Duodenal mucosa (tissue), 2 donors: ENCODE data around the gene ADCY2.

Experiments
- H3K27ac ChIP-seq: one replicate; pipeline ENCODE4 v1.7.0; 2013; ENCODE audit warnings: low read depth, low read length
- H3K27me3 ChIP-seq, 2 donors: one replicate each; pipeline ENCODE4 v1.7.0; 2013; ENCODE audit warnings: low read length in 2 of 2, control low read depth in 1 of 2; ENCODE audit not compliant: insufficient read depth in 2 of 2, control insufficient read depth in 1 of 2
- H3K36me3 ChIP-seq, 2 donors: one replicate each; pipeline ENCODE4 v1.7.0; 2013; ENCODE audit warnings: low read length in 2 of 2, control low read depth in 1 of 2; ENCODE audit not compliant: insufficient read depth in 2 of 2, control insufficient read depth in 1 of 2
- H3K4me1 ChIP-seq, 2 donors: one replicate each; pipeline ENCODE4 v1.7.0; 2013; ENCODE audit warnings: low read length in 2 of 2, control low read depth in 1 of 2; ENCODE audit not compliant: insufficient read depth in 2 of 2, control insufficient read depth in 1 of 2
- H3K4me3 ChIP-seq, 2 donors: one replicate each; pipeline ENCODE4 v1.7.0; 2013; ENCODE audit warnings: low read length in 2 of 2, low read depth in 1 of 2
- H3K9ac ChIP-seq, 2 donors: one replicate each; pipeline ENCODE4 v1.7.0; 2013; ENCODE audit warnings: low read length in 2 of 2, low read depth in 1 of 2
- H3K9me3 ChIP-seq, 2 donors: one replicate each; pipeline ENCODE4 v1.7.0; 2013; ENCODE audit warnings: low read length in 2 of 2, control low read depth in 1 of 2; ENCODE audit not compliant: control insufficient read depth in 1 of 2

Gene ADCY2

GRCh38 chr5:7608772-7609171, 212.8 kb downstream of the ADCY2 start:
- Histone ChIP-seq H3K27me3 (no peaks in the 10 kb centered on the region), H3K9me3 (no peaks in the 10 kb centered on the region), H3K4me1 (no peaks in the 10 kb centered on the region), H3K4me3 (no peak overlapping the region), H3K27ac (no peak overlapping the region), H3K9ac (no peak overlapping the region), H3K36me3 (no peaks in the 10 kb centered on the region)

GRCh38 chr5:7609726-7610125, 213.8 kb downstream of the ADCY2 start:
- Histone ChIP-seq H3K27me3 (no peaks in the 10 kb centered on the region), H3K4me1 (no peaks in the 10 kb centered on the region), H3K4me3 (no peak overlapping the region), H3K9ac (no peak overlapping the region), H3K9me3 (no peaks in the 10 kb centered on the region), H3K27ac (no peak overlapping the region), H3K36me3 (no peaks in the 10 kb centered on the region)

DNA sequence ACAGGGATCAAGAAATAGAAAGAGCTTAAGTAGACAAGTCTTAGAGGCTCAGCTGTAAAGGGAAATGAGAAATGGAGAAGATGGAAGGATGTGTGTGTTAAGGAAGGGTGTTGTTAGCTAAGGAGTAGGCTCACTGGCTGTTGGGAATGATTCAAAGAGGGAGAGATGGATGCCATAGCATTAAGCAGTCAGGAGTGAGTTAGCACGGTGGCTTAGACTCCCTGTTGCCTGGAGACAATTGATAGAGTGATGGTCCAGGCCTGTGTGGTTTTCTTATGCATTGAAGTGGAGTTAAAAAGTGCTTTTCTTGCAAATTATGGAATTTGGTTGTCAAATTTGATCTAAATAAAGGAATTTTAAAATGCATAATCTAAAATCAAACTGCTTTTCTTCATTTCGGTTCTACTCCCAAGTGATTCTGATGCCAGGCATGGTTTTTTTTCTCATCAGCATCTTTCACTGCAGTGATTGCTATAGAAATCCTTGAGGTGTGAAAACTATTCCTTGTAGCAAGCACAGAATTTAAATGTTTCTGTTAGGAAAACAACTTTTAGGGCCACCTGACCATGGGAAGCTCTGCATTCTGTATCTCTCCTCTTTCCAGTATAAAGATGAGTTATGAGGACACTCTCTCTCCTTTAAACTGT, 214.7 kb downstream of the ADCY2 start:
- Histone ChIP-seq H3K27ac (no peak overlapping the region), H3K4me3 (no peak overlapping the region), H3K36me3 (no peaks in the 10 kb centered on the region), H3K27me3 (no peaks in the 10 kb centered on the region), H3K4me1 (no peaks in the 10 kb centered on the region), H3K9ac (no peak overlapping the region), H3K9me3 (no peaks in the 10 kb centered on the region)

DNA sequence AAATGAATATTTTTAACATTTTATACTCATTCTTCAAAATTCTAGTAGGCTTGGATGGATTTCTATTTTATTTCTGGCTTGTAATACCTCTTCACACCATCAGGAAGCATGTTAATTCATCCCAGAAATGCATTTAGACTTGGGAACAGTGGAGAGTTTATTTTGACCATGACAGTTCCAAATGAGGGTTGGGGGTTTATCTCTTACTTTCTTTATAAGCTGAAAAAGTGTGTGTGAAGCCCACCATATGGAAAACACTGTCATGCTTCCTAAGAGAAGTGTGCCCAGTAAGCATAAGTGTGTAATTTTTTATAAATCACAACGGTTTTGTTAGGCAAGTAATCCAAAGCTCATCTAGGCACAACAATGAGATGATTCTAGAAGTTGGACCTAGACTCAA, 215.6 kb downstream of the ADCY2 start:
- Histone ChIP-seq H3K27ac (no peak overlapping the region), H3K9ac (no peak overlapping the region), H3K27me3 (no peaks in the 10 kb centered on the region), H3K4me1 (no peaks in the 10 kb centered on the region), H3K9me3 (no peaks in the 10 kb centered on the region), H3K36me3 (no peaks in the 10 kb centered on the region), H3K4me3 (no peak overlapping the region)

- Histone ChIP-seq H3K9ac (no peak overlapping the region), H3K4me3 (no peak overlapping the region), H3K27me3 (no peaks in the 10 kb centered on the region), H3K27ac (no peak overlapping the region), H3K36me3 (no peaks in the 10 kb centered on the region), H3K4me1 (no peaks in the 10 kb centered on the region), H3K9me3 (no peaks in the 10 kb centered on the region)
These were observed 219.7 kb downstream of the ADCY2 start for GRCh38 chr5:7615566-7616061.

DNA sequence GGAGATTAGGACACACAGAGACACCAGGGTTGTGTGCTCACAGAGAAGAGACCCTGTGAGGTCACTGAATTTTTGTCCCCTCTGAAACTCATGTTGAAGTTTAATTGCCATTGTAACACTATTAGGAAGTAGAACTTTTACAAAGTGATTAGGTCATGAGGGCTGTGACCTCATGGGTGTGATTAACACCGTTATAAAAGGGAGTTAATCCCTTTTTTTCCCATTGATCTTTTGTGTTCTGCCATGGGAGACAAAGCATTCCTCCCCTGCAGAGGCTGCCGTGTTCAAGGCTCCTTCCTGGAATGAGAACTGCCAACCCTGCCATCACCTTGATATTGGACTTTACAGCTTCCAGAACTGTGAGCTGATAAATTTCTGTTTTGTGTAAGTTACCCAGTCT, 221.0 kb downstream of the ADCY2 start:
- no peak overlapping the region for H3K4me3 ChIP-seq
- H3K9ac ChIP-seq = no peak overlapping the region
- no peak overlapping the region for H3K27ac ChIP-seq
- no peaks in the 10 kb centered on the region for H3K27me3 ChIP-seq
- H3K4me1 ChIP-seq = no peaks in the 10 kb centered on the region
- no peaks in the 10 kb centered on the region for H3K36me3 ChIP-seq
- H3K9me3 ChIP-seq = no peaks in the 10 kb centered on the region

GRCh38 chr5:7622498-7622897, 226.6 kb downstream of the ADCY2 start:
- Histone ChIP-seq H3K27me3 (no peaks in the 10 kb centered on the region), H3K9me3 (no peaks in the 10 kb centered on the region), H3K27ac (no peak overlapping the region), H3K36me3 (no peaks in the 10 kb centered on the region), H3K4me1 (no peaks in the 10 kb centered on the region), H3K4me3 (no peak overlapping the region), H3K9ac (no peak overlapping the region)

DNA sequence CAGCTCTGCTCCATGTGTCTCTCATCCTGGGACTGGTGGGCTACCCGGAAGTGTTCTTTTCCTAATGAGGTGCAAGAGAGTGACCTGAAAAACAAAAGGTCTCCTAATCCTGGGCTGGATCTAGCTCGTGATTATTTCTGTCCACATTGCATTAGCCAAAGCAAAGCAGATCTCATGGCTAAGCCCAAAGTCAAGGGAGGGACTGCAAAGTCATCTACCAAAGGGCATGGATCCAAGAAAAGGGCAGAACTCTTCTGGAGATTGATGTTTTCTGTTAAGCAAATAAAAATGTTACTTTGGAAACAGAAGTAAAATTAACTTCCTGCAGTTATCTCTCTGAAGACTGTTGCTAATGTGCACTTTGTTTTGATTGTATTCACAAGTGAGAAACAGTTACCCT, 229.8 kb downstream of the ADCY2 start:
- Histone ChIP-seq H3K36me3 (no peaks in the 10 kb centered on the region), H3K4me3 (no peak overlapping the region), H3K9ac (no peak overlapping the region), H3K9me3 (no peaks in the 10 kb centered on the region), H3K4me1 (no peaks in the 10 kb centered on the region), H3K27ac (no peak overlapping the region), H3K27me3 (no peaks in the 10 kb centered on the region)

GRCh38 chr5:7628248-7628647, 232.3 kb downstream of the ADCY2 start:
- Histone ChIP-seq H3K9ac (no peak overlapping the region), H3K27ac (no peak overlapping the region), H3K27me3 (no peaks in the 10 kb centered on the region), H3K36me3 (no peaks in the 10 kb centered on the region), H3K4me3 (no peak overlapping the region), H3K9me3 (no peaks in the 10 kb centered on the region), H3K4me1 (no peaks in the 10 kb centered on the region)

DNA sequence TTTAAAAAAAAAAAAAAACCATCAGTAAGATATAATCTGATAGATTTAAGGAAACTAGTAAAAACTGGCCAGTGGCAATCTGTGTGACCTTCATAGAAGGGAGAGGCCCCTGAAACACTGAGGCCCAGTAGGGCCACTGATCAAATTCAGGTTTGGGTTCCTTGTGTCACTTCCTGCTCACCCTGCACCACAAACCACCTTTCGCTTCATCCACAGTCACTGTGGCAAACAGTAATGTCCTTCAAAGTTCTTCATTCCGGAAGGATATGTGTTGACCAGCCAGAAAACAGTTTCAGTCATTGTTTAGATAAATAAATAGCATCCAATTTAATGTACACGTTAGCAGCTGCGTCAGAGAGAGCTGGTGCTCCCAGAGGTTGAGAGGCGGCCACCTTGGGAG, 232.9 kb downstream of the ADCY2 start:
- no peak overlapping the region for H3K4me3 ChIP-seq
- H3K9me3 ChIP-seq = no peaks in the 10 kb centered on the region
- no peaks in the 10 kb centered on the region for H3K27me3 ChIP-seq
- H3K4me1 ChIP-seq = no peaks in the 10 kb centered on the region
- H3K27ac ChIP-seq = no peak overlapping the region
- H3K9ac ChIP-seq = no peak overlapping the region
- no peaks in the 10 kb centered on the region for H3K36me3 ChIP-seq

DNA sequence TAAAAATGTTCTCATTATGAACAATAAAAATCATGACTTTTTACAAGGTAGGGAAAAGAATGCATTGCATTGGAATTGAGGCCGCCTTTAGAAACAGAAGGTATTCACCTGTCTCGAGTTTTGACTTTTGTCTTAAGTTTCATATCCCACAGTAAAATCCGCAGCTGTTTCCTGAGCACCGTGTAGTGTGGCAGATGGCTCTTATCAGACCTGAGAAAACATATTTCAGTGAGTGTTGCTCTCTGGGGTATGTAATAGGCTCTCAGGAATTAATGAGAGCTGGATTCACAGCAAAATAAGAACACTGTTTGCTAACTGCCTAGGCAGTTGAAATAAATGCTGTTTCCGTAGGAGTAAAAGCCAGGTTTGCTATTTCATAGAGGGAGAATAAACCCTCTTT, 233.6 kb downstream of the ADCY2 start:
- H3K9ac ChIP-seq = no peak overlapping the region
- H3K4me1 ChIP-seq = no peaks in the 10 kb centered on the region
- no peaks in the 10 kb centered on the region for H3K9me3 ChIP-seq
- no peaks in the 10 kb centered on the region for H3K36me3 ChIP-seq
- no peak overlapping the region for H3K4me3 ChIP-seq
- H3K27me3 ChIP-seq = no peaks in the 10 kb centered on the region
- H3K27ac ChIP-seq = no peak overlapping the region
